HTERT RPE-1 (cell line): Measurements from ENCODE around the gene HOXD4.

Source experiments
- in situ Hi-C: fragments of 300-500 bp; cut with MboI; formaldehyde crosslinking; loops from 4 replicates; pipeline ENCODE4 v1.14.3; 2020; ENCODE audit warnings: low sequenced_read_pairs

Gene HOXD4

GRCh38 chr2:176167398-176167797 is 16.0 kb downstream of the HOXD4 start:
- in situ Hi-C loops, result no loop called here

DNA sequence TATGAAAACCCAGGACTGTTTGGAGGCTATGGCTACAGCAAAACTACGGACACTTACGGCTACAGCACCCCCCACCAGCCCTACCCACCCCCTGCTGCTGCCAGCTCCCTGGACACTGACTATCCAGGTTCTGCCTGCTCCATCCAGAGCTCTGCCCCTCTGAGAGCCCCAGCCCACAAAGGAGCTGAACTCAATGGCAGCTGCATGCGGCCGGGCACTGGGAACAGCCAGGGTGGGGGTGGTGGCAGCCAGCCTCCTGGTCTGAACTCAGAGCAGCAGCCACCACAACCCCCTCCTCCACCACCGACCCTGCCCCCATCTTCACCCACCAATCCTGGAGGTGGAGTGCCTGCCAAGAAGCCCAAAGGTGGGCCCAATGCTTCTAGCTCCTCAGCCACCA is 17.8 kb downstream of the HOXD4 start:
- in situ Hi-C loops, result no loop called here

- in situ Hi-C loops, result no loop called here
Measured at GRCh38 chr2:176169711-176170110, 18.4 kb downstream of the HOXD4 start.

DNA sequence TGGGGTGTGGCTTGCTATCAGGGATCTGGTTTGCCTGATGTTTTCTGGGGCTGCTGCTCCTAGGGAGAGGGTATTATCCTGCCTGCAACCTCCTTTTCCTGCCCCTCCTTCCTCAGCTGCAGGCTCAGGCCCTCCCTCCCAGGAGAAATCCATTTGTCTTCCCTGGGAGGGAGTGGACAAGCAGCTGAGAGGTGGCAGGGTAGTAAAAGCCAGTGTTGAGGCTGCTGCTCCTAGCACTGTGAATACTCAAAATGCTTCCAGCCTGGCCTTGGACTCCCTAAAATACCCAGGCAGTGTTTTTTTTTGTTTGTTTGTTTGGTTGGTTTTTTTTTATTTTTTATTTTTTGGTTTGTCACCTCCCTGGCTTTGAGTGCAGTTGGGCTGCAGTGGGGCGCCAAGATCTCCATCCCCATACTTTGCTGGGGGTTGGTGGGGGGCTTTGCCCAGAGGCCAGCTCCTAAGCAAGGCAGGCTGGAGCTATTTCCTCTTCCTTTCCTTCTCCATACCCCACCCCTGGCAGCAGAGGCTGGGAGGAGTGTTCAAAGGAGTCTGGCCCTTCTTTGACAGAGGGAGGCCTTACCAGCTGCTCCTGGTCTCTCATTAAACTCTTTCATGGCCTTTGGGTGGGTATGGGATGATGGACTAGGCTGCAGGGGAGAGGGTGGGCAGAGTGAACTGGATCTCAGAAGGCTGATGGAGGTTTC is 19.4 kb downstream of the HOXD4 start:
- in situ Hi-C loops, result no loop called here

DNA sequence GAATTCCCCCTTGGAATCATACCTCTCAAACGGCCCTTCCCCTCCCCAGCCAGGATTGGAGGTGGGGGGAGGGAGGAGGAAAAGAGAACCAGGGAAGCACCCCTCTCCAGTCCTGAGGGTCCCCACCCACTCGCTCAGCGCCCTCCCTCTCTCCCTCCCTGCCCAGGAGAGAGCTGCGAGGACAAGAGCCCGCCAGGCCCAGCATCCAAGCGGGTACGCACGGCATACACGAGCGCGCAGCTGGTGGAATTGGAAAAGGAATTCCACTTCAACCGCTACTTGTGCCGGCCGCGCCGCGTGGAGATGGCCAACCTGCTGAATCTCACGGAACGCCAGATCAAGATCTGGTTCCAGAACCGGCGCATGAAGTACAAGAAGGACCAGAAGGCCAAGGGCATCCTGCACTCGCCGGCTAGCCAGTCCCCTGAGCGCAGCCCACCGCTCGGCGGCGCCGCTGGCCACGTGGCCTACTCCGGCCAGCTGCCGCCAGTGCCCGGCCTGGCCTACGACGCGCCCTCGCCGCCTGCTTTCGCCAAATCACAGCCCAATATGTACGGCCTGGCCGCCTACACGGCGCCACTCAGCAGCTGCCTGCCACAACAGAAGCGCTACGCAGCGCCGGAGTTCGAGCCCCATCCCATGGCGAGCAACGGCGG is 20.1 kb downstream of the HOXD4 start:
- in situ Hi-C loops, result no loop called here

GRCh38 chr2:176172007-176172894 is 20.9 kb downstream of the HOXD4 start:
- in situ Hi-C loops, result no loop called here

GRCh38 chr2:176172895-176173566 is 21.7 kb downstream of the HOXD4 start:
- in situ Hi-C loops, result no loop called here

DNA sequence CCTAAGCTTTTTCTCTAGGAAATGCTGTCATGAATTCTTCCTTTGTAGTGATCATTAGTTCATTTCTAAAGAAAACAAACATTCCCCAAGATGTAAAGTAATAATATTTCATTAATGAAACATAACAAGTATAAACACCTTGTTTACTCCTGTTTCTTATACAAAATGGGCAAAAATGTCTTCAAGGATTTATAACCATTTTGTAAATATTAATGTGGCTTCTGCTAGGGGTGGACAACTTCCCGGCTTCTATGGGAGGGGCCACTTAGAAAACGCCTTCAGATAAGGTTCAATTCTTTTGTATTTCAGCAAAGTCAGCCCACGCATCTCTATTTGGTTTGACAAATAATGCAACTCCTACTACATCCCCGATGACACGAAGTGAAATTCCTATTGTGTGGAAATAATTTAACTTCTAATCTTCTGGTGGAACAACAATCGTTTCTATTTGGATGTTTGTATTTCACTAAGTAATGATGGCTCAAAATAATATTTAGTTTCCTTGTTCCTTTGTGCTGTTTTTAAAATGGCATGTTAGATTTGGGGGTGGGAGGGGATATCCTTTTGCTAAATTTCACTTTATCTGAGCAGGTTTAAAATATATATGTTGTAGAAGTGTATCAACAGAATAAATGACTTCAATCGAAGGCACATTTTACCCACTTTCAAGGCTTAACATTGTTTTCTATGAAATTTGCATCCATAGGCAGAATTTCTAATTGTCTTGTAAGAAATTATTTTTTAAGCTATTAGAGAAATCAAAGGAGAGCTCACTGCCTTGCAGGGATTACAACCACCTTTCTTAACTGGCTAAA is 22.4 kb downstream of the HOXD4 start:
- in situ Hi-C loops, result no loop called here

DNA sequence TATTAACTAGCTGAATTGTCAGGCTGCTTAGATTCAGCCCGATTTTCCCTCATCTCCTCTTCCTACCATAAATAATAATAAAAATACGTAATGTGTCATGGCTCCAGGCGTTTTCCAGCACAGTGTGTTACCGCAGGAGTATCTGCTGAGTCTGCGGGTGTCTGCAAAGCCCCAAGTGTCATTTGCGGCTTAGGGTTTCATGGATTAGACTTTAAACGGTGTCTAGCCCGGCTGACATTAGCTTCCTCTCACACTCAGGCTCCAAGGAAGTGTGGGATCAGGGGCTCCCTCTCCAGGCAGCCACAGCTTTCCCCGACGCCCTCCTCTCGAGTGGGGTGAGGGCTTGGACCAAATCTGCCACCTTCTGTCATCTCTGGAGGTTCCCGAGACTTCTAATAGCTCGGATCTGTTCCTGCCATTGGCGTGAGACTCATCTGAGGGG is 23.1 kb downstream of the HOXD4 start:
- in situ Hi-C loops, result no loop called here

- in situ Hi-C loops, result no loop called here
Measured at GRCh38 chr2:176174824-176175708, 23.7 kb downstream of the HOXD4 start.

- in situ Hi-C loops, result no loop called here
Measured at GRCh38 chr2:176175709-176176607, 24.6 kb downstream of the HOXD4 start.

DNA sequence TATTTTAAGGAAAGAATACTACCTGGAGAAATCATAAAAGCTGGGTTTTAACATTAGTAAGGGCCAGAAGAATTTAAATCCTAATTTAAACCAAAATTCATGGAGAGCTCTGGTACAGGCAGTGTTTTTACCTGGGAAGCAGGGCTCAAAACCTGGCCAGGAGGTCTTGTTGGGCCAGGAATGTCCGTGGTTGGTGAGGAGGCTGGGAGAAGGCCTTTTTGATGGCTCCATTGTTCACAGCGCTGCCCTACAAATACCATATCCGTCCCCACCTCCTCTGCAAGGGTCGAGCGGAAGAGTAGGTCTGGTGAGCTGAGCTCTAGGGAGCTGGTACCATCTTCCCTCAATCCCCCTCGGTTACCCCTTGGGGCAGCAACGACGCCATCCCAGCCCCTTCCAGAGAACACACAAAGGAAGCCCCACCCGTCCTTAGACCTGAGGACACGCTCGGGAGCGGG is 26.3 kb downstream of the HOXD4 start:
- in situ Hi-C loops, result no loop called here

- in situ Hi-C loops, result no loop called here
Measured at GRCh38 chr2:176178038-176178756, 26.8 kb downstream of the HOXD4 start.

DNA sequence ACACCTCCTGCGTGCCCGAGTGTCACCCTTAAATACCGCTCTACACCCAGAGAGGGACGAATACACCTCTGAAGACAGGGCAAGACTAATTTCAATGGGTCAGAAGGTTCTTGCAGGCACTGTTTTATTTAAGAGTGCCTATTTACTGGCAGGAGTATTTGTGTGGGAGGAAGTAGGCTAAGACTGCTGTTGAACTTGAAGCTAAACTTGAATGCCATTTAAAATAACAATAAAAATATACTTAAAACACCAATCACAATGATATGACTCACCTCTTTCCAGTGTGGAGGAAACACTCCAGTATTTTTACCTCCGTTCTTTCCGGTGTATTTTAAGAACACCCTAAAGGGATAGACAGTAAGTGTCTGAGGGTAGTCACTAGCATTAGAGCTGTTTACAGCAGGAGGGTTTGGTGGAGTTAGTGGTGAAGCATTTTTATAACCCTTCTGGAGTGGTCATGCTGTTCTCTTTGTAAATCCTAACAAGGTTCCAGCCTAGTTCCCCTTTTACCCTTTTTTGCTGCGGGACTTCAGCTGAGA is 27.5 kb downstream of the HOXD4 start:
- in situ Hi-C loops, result no loop called here

GRCh38 chr2:176181551-176181950 is 30.2 kb downstream of the HOXD4 start:
- in situ Hi-C loops, result no loop called here

GRCh38 chr2:176182671-176183070 is 31.3 kb downstream of the HOXD4 start:
- in situ Hi-C loops, result no loop called here

DNA sequence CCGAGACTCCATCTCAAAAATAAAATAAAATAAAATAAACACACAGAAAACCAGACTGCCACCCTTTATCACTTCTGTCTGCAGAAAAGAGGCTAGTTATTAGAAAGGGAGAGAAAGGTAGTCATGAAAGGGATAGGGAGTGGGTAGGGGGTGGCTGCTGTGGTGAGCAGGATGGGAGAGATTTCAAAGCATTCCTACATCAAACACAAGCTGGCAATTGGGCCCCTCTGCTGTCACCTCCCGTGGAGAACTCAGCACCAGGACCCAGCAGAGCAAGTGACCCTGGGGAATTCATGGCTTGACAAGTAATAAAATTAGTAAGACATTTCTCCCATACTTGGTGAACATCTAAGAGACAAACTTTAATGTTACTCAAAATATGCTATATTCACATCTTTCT is 33.4 kb downstream of the HOXD4 start:
- in situ Hi-C loops, result no loop called here
